Mucosa of descending colon (tissue), 3 donors: ENCODE measurements around the gene CAMKMT. TPM values are rescaled to one million over a fixed set of nuclear protein-coding genes. Genes with fewer than 3 reads are reported as not detected.
A peak's percentile ranks its signal among the peaks of the same experiment; 100 is the strongest.

Experiments
- ATAC-seq: fragments of 200-7000 bp; cut with Tn5 transposase; one replicate; pipeline ENCODE4 v1.9.1; 2020; ENCODE audit warnings: mild to moderate bottlenecking, moderate library complexity
- DNase-seq, 3 donors: peaks; one replicate each; pipeline ENCODE4 v3.0.0-alpha.2; 2020
- H3K36me3 ChIP-seq: fragments of 200-600 bp; one replicate; pipeline ENCODE4 v1.8.0; 2021; ENCODE audit warnings: low read depth, mild to moderate bottlenecking
- H3K4me1 ChIP-seq: fragments of 200-600 bp; one replicate; pipeline ENCODE4 v1.8.0; 2021; ENCODE audit warnings: low read depth, mild to moderate bottlenecking
- H3K4me3 ChIP-seq: fragments of 200-600 bp; one replicate; pipeline ENCODE4 v1.8.0; 2021; ENCODE audit warnings: mild to moderate bottlenecking
- H3K9me3 ChIP-seq: fragments of 200-600 bp; one replicate; pipeline ENCODE4 v1.8.0; 2021; ENCODE audit warnings: mild to moderate bottlenecking
- CTCF ChIP-seq: fragments of 200-600 bp; IDR thresholded peaks from one replicate; pipeline ENCODE4 v1.8.0; 2022; ENCODE audit warnings: antibody characterized with exemption, mild to moderate bottlenecking
- intact Hi-C, 2 donors: fragments of 100-400 bp; cut with DNase I in 1 of 2; cut with micrococcal nuclease in 1 of 2; formaldehyde crosslinking; loops; one replicate each; pipeline versions ENCODE4 v1.11.0 to v1.11.1; 2022; cut with DNase I, micrococcal nuclease
- total RNA-seq, 3 donors: library from RNA; stranded (reverse); fragmentation: NEBNext Ultra II Directional in 2 of 3; extraction: Animal tissue kit (Norgen Biotek cat#: 25700) in 2 of 3; gene quantifications; one replicate each; pipeline versions ENCODE4 v1.2.1 to v1.2.4, GENCODE V29; 2021 to 2023
- donor health status: DM: no; HTN: no; CAD: no; lungs with moderate emphysema.
- donor health status: DM: no; HTN: no; CAD: no.
- donor health status: DM: no; HTN: yes; CAD: no.

Gene CAMKMT
- total RNA-seq, 3 donors from 2014 or later, result 13.2 to 16.0 (median 14.1) TPM

DNA sequence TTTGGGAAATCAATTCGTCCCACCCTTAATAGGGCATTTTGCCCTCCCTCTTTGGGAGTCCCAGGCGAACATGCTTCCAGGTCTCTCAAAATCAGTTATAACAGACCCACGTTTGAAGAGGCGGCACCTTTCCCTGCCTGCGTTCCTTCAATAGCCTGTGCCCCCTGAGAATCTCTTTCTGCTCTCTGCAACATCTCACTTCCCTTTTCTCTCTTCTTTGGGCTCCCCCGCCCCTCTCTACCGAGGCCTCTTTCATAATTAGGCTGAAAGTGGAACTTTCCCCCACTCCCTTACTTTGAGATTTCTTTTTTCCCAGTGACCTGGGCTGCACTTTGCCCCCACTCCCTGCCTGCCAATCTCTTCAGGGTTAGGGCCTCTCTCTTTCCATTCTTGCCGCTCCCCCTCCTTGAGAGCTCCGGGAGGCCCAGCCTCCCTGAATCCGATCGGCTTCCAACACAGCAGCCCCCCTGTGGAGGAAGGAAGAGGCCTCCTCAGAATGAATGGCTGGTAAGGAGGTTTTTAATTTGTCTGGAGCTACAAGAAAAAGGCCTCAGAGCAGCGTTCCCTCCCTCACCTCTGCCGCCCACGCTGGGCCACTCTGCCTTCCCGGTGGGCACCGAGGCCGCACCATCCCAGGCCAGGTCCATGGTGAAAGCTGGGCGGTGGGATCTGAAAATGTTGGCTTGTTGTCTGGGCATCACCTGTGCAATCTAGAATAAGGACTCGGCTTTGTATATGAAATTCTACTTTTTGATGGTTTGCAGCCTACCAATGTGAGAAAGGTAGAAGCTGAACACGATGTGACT lies 417.1 kb downstream of the CAMKMT start:
- Histone ChIP-seq H3K9me3 (no peaks in the 10 kb centered on the region), H3K4me1 (no peaks in the 10 kb centered on the region), H3K36me3 (no peaks in the 10 kb centered on the region), H3K4me3 (no peak overlapping the region)
- ATAC-seq (peak; percentile 60), DNase-seq (peak in 1 of 3 donors; percentile 29)
- intact Hi-C loops, result no loop called here
- TF ChIP-seq CTCF, result no peak

DNA sequence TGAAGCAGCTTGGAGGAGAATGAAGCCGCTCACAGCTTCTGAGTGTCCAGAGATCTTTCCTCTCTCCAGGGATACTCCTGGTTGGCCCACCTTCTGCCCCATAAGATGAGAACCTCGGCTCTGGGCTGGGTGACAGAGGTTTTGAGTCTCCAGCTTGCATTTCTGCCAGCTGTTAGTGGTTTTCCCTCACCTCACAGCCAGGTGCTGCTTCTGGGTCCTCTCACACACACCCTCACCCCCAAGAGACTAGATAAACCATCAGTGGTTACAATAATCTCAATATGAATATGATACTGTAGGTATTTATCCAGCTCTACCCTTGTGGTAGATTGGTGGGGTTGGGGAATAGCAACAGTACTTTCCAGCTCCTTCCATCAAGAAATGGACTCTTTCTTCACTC lies 418.0 kb downstream of the CAMKMT start:
- TF ChIP-seq CTCF, result no peak
- intact Hi-C loops, result no loop called here
- H3K4me3 ChIP-seq, result no peak overlapping the region
- H3K4me1 ChIP-seq, result no peaks in the 10 kb centered on the region
- H3K9me3 ChIP-seq, result no peaks in the 10 kb centered on the region
- ATAC-seq (no peak), DNase-seq (no peak)
- no peaks in the 10 kb centered on the region for H3K36me3 ChIP-seq

GRCh38 chr2:44780406-44780805 lies 418.7 kb downstream of the CAMKMT start:
- intact Hi-C loops, result no loop called here
- Histone ChIP-seq H3K36me3 (no peaks in the 10 kb centered on the region), H3K9me3 (no peaks in the 10 kb centered on the region), H3K4me1 (no peaks in the 10 kb centered on the region), H3K4me3 (no peak overlapping the region)
- TF ChIP-seq CTCF, result no peak
- ATAC-seq (no peak), DNase-seq (no peak)

- Histone ChIP-seq H3K9me3 (no peaks in the 10 kb centered on the region), H3K4me3 (no peak overlapping the region)
- intact Hi-C loops, result no loop called here
Observed at GRCh38 chr2:44785433-44785832, 423.7 kb downstream of the CAMKMT start.

DNA sequence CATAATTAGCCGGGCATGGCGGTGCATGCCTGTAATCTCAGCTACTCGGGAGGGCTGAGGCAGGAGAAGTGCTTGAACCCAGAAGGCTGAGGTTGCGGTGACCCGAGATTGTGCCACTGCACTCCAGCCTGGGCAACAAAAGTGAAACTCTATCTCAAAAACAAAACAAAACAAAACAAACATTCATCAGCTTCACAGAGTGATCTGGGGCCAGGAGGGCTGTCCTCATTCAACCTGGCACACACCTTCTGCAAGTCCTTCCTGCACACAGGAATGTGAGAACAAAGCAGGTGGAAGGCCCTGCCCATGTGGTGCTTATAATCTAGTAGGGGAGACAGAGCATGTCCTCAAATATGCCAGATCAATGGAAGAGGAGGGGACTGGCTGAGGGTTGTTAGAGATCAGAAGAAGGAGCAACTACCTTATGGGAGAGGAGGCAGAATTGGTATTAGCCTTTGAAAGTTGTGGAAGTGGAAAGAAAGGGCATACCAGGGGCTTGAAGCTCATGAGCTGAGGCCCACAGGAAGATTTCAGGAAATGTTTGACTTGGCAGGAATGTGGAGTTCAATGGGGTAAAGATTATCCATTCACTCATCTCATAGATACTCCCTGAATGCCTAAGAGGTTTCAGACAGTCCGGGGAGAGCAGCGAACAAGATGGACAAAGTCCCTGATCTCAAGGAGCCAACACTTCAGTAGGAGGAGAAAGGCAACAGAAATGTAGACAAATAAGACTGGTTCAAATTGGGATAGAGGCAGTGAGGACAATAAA lies 424.5 kb downstream of the CAMKMT start:
- TF ChIP-seq CTCF, result no peak
- Histone ChIP-seq H3K9me3 (no peaks in the 10 kb centered on the region), H3K36me3 (no peaks in the 10 kb centered on the region), H3K4me1 (no peaks in the 10 kb centered on the region), H3K4me3 (no peak overlapping the region)
- ATAC-seq (no peak), DNase-seq (no peak)
- intact Hi-C loops, result no loop called here

More at GRCh38 chr2:44785433-44785832, 423.7 kb downstream of the CAMKMT start:
- no peak for TF ChIP-seq CTCF
- no peaks in the 10 kb centered on the region for H3K4me1 ChIP-seq
- DNase-seq (no peak), ATAC-seq (no peak)
- H3K36me3 ChIP-seq, result no peaks in the 10 kb centered on the region
